Transverse colon (tissue), 3 donors: Measurements from ENCODE around the gene C1QTNF5.

Experiments used
- EP300 ChIP-seq: sonication (generic); formaldehyde crosslinking; IDR thresholded peaks from one replicate; pipeline ENCODE4 v1.6.1; 2017; ENCODE audit warnings: antibody characterized with exemption, low read depth
- TF ChIP-seq, protein P1 (sequence below), 5 experiments: fragments of 200-600 bp in 3 of 5; fragments of 450-650 bp in 2 of 5; sonication (generic) in 3 of 5; IDR thresholded peaks; 1 replicate in 2 of 5; 2 replicates in 3 of 5; pipeline ENCODE4 v1.5.1; 2016 to 2017; ENCODE audit warnings: antibody characterized with exemption in 5 of 5, inconsistent platforms in 3 of 5, mild to moderate bottlenecking in 2 of 5, moderate library complexity in 1 of 5

DNA sequence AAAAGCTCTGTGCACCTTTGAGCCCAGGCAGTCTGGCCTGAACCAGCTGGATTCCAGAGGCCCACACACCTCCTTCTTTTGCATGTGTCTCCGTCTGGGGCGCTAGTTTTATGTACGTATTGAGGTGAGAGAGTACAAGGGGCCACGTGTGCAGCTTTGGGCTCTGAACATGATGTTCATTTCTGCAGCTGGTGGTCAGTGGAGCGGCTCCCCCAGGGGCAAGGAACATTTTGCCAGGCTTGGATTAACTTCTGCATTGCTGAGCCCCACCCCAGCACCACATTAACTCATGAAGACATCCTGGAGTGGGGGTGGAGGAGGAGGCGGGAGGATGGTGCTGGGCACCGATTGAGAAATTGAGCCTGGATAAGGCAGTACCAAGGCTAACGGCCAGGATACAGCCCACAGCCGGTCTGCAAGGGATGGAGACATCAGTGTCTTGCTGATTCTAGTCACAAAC, 27.0 kb upstream of the C1QTNF5 start:
- TF ChIP-seq, protein P1, sequence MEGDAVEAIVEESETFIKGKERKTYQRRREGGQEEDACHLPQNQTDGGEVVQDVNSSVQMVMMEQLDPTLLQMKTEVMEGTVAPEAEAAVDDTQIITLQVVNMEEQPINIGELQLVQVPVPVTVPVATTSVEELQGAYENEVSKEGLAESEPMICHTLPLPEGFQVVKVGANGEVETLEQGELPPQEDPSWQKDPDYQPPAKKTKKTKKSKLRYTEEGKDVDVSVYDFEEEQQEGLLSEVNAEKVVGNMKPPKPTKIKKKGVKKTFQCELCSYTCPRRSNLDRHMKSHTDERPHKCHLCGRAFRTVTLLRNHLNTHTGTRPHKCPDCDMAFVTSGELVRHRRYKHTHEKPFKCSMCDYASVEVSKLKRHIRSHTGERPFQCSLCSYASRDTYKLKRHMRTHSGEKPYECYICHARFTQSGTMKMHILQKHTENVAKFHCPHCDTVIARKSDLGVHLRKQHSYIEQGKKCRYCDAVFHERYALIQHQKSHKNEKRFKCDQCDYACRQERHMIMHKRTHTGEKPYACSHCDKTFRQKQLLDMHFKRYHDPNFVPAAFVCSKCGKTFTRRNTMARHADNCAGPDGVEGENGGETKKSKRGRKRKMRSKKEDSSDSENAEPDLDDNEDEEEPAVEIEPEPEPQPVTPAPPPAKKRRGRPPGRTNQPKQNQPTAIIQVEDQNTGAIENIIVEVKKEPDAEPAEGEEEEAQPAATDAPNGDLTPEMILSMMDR (IDR thresholded peaks at IDR 0.05), result no peak
- TF ChIP-seq EP300, result no peak
